Liver (tissue), 9 donors: ENCODE results near the gene NFATC4. TPM values are rescaled to one million over a fixed set of nuclear protein-coding genes. Genes with fewer than 3 reads are reported as not detected.
A peak's percentile ranks its signal among the peaks of the same experiment; 100 is the strongest.

ENCODE experiments used
- DNase-seq: peaks from one replicate; pipeline ENCODE4 v3.0.0-alpha.2; 2017; ENCODE audit warnings: low spot score
- H3K27ac ChIP-seq, 2 donors: one replicate each; pipeline ENCODE4 v1.7.0; 2013; ENCODE audit warnings: inconsistent platforms in 2 of 2, low read length in 2 of 2, control low read depth in 1 of 2, low read depth in 1 of 2, mild to moderate bottlenecking in 1 of 2
- H3K27me3 ChIP-seq, 4 donors: one replicate each; pipeline versions ENCODE4 v1.6.1 to v1.7.0; 2013; ENCODE audit warnings: low read length in 3 of 4, inconsistent platforms in 1 of 4, mild to moderate bottlenecking in 1 of 4, moderate library complexity in 1 of 4; ENCODE audit not compliant: control insufficient read depth in 4 of 4, insufficient read depth in 4 of 4
- H3K36me3 ChIP-seq, 4 donors: one replicate each; pipeline versions ENCODE4 v1.6.1 to v1.7.0; 2013; ENCODE audit warnings: low read length in 3 of 4, mild to moderate bottlenecking in 3 of 4, low read depth in 1 of 4, moderate library complexity in 1 of 4; ENCODE audit not compliant: control insufficient read depth in 4 of 4, insufficient read depth in 3 of 4
- H3K4me1 ChIP-seq, 4 donors: one replicate each; pipeline versions ENCODE4 v1.6.1 to v1.7.0; 2013; ENCODE audit warnings: low read length in 3 of 4, mild to moderate bottlenecking in 3 of 4, moderate library complexity in 1 of 4; ENCODE audit not compliant: control insufficient read depth in 4 of 4, insufficient read depth in 4 of 4
- H3K4me3 ChIP-seq, 3 donors: one replicate each; pipeline versions ENCODE4 v1.6.1 to v1.7.0; 2013; ENCODE audit warnings: low read length in 3 of 3, control low read depth in 1 of 3, low read depth in 1 of 3, mild to moderate bottlenecking in 1 of 3
- H3K9ac ChIP-seq, 2 donors: one replicate each; pipeline ENCODE4 v1.7.0; 2013; ENCODE audit warnings: low read length in 2 of 2, mild to moderate bottlenecking in 2 of 2, moderate library complexity in 2 of 2, control low read depth in 1 of 2, low read depth in 1 of 2
- H3K9me3 ChIP-seq, 4 donors: one replicate each; pipeline versions ENCODE4 v1.6.1 to v1.7.0; 2013; ENCODE audit warnings: low read length in 3 of 4; ENCODE audit not compliant: control insufficient read depth in 4 of 4
- CTCF ChIP-seq: fragments of 150-350 bp; IDR thresholded peaks from 2 replicates; pipeline ENCODE4 v1.5.1; 2017; ENCODE audit warnings: improper control_type of control experiment, low read depth, low read length; ENCODE audit not compliant: missing input control
- EGR1 ChIP-seq, 2 donors: IDR thresholded peaks; 2 replicates each; pipeline ENCODE4 v1.6.1; 2016 to 2018; ENCODE audit warnings: antibody characterized with exemption in 2 of 2, low read depth in 2 of 2
- FOXA1 ChIP-seq: IDR thresholded peaks from 2 replicates; pipeline ENCODE4 v1.6.1; 2016; ENCODE audit warnings: antibody characterized with exemption
- FOXA2 ChIP-seq: IDR thresholded peaks from 2 replicates; pipeline ENCODE4 v1.6.1; 2016; ENCODE audit warnings: antibody characterized with exemption
- GABPA ChIP-seq, 2 donors: IDR thresholded peaks in 1 of 2; conservative IDR thresholded peaks in 1 of 2; 2 replicates each; pipeline ENCODE4 v1.6.1; 2016; ENCODE audit warnings: antibody characterized with exemption in 2 of 2, mild to moderate bottlenecking in 1 of 2, moderate library complexity in 1 of 2
- HNF4A ChIP-seq, 2 donors: conservative IDR thresholded peaks; 2 replicates each; pipeline ENCODE4 v1.6.1; 2016; ENCODE audit warnings: antibody characterized with exemption in 2 of 2, mild to moderate bottlenecking in 2 of 2
- HNF4G ChIP-seq: IDR thresholded peaks from 2 replicates; pipeline ENCODE4 v1.6.1; 2016; ENCODE audit warnings: antibody characterized with exemption
- JUND ChIP-seq, 2 donors: IDR thresholded peaks; 2 replicates each; pipeline ENCODE4 v1.6.1; 2016; ENCODE audit warnings: antibody characterized with exemption in 2 of 2
- NR2F2 ChIP-seq: IDR thresholded peaks from 2 replicates; pipeline ENCODE4 v1.6.1; 2016; ENCODE audit warnings: antibody characterized with exemption
- RAD21 ChIP-seq, 2 donors: IDR thresholded peaks; 2 replicates each; pipeline ENCODE4 v1.6.1; 2016; ENCODE audit warnings: antibody characterized with exemption in 2 of 2, mild to moderate bottlenecking in 2 of 2
- RXRA ChIP-seq, 2 donors: IDR thresholded peaks; 2 replicates each; pipeline ENCODE4 v1.6.1; 2017 to 2018; ENCODE audit warnings: antibody characterized with exemption in 2 of 2, mild to moderate bottlenecking in 1 of 2
- SP1 ChIP-seq: IDR thresholded peaks from 2 replicates; pipeline ENCODE4 v1.6.1; 2018; ENCODE audit warnings: antibody characterized with exemption, mild to moderate bottlenecking
- TAF1 ChIP-seq: conservative IDR thresholded peaks from 2 replicates; pipeline ENCODE4 v1.6.1; 2016; ENCODE audit warnings: antibody characterized with exemption, mild to moderate bottlenecking
- YY1 ChIP-seq: IDR thresholded peaks from 2 replicates; pipeline ENCODE4 v1.6.1; 2016; ENCODE audit warnings: antibody characterized with exemption, mild to moderate bottlenecking
- ZBTB33 ChIP-seq: IDR thresholded peaks from 2 replicates; pipeline ENCODE4 v1.6.1; 2016; ENCODE audit warnings: antibody characterized with exemption
- WGBS: extraction: QIAGEN DNeasy Blood & Tissue Kit; methylation state at CpG from one replicate; pipeline ENCODE4 v1.1.7; 2013; 5-methylcytosine and 5-hydroxymethylcytosine counted together
- polyA plus RNA-seq, 2 donors: library from polyadenylated mRNA; stranded (reverse) in 1 of 2; unstranded in 1 of 2; fragments of 200-250 nt in 1 of 2; fragments of >200 nt in 1 of 2; fragmentation: Nextera tagmentation in 1 of 2; extraction: Ambion mirVana in 1 of 2; gene quantifications; one replicate each; pipeline versions ENCODE4 v1.2.1 to v1.2.3, GENCODE V29; 2013 to 2015
- total RNA-seq, 2 donors: library from RNA; depleted of rRNA; stranded (reverse); fragments of >200 nt; gene quantifications; one replicate each; pipeline ENCODE4 v1.2.3, GENCODE V29; 2014
- TF ChIP-seq, protein P1 (sequence below): IDR thresholded peaks from 2 replicates; pipeline ENCODE4 v1.6.1; 2016; ENCODE audit warnings: antibody characterized with exemption
- TF ChIP-seq, protein P2 (sequence below): IDR thresholded peaks from 2 replicates; pipeline ENCODE4 v1.6.1; 2016; ENCODE audit warnings: antibody characterized with exemption
- TF ChIP-seq, protein P3 (sequence below): IDR thresholded peaks from 2 replicates; pipeline ENCODE4 v1.6.1; 2016; ENCODE audit warnings: antibody characterized with exemption, mild to moderate bottlenecking
- donor health status: healthy.
- donor health status: healthy.
- donor health status: healthy.
- donor health status: healthy.
- donor health status: healthy.

Gene NFATC4
- total and polyA plus RNA-seq, 4 donors = 1.0 to 3.6 (median 1.8) TPM

- Histone ChIP-seq H3K27me3 (peaks cover 0 to 5% (median 0%) of the 10 kb centered on the region in 4 donors), H3K36me3 (no peaks in the 10 kb centered on the region), H3K9ac (peak overlapping the region in 1 of 2 donors; percentile 7), H3K9me3 (no peaks in the 10 kb centered on the region), H3K27ac (peak overlapping the region; percentile 41 to 70), H3K4me3 (no peak overlapping the region), H3K4me1 (peaks cover 0 to 5% (median 1%) of the 10 kb centered on the region in 4 donors)
- TF ChIP-seq, protein P1, sequence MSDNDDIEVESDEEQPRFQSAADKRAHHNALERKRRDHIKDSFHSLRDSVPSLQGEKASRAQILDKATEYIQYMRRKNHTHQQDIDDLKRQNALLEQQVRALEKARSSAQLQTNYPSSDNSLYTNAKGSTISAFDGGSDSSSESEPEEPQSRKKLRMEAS = no peak
- TF ChIP-seq YY1 (peak; percentile 45), CTCF (peak; percentile 92), RAD21 (IDR thresholded peaks at IDR 0.05) (peak; percentile 94 to 96), RXRA (IDR thresholded peaks at IDR 0.05) (peak; percentile 12 to 15), HNF4A (conservative IDR thresholded peaks at IDR 0.05) (peak; percentile 10 to 35)
- TF ChIP-seq, protein P2, sequence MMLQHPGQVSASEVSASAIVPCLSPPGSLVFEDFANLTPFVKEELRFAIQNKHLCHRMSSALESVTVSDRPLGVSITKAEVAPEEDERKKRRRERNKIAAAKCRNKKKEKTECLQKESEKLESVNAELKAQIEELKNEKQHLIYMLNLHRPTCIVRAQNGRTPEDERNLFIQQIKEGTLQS = no peak
- WGBS = 19% methylated on average over 28 of the region's 28 CpGs
- peak; percentile 79 for DNase-seq
These were observed 2.2 kb upstream of the NFATC4 start for GRCh38 chr14:24365600-24366412.

- H3K4me1 ChIP-seq = peaks cover 0 to 5% (median 1%) of the 10 kb centered on the region in 4 donors
- H3K4me3 ChIP-seq = peak overlapping the region in 1 of 3 donors; percentile 31
- H3K36me3 ChIP-seq = no peaks in the 10 kb centered on the region
- no peak for DNase-seq
- H3K9me3 ChIP-seq = no peaks in the 10 kb centered on the region
- H3K27ac ChIP-seq = peak overlapping the region; percentile 44 to 70
- peak overlapping the region in 1 of 2 donors; percentile 7 for H3K9ac ChIP-seq
- TF ChIP-seq, protein P2 = no peak
- no peak for TF ChIP-seq CTCF
- TF ChIP-seq RXRA (IDR thresholded peaks at IDR 0.05) = no peak
- TF ChIP-seq EGR1 (IDR thresholded peaks at IDR 0.05; ENCODE audit: low read depth in 2 of 2) = no peak
- no peak for TF ChIP-seq ZBTB33
- TF ChIP-seq YY1 = no peak
- TF ChIP-seq FOXA1 = no peak
- TF ChIP-seq TAF1 = no peak
- TF ChIP-seq, protein P3, sequence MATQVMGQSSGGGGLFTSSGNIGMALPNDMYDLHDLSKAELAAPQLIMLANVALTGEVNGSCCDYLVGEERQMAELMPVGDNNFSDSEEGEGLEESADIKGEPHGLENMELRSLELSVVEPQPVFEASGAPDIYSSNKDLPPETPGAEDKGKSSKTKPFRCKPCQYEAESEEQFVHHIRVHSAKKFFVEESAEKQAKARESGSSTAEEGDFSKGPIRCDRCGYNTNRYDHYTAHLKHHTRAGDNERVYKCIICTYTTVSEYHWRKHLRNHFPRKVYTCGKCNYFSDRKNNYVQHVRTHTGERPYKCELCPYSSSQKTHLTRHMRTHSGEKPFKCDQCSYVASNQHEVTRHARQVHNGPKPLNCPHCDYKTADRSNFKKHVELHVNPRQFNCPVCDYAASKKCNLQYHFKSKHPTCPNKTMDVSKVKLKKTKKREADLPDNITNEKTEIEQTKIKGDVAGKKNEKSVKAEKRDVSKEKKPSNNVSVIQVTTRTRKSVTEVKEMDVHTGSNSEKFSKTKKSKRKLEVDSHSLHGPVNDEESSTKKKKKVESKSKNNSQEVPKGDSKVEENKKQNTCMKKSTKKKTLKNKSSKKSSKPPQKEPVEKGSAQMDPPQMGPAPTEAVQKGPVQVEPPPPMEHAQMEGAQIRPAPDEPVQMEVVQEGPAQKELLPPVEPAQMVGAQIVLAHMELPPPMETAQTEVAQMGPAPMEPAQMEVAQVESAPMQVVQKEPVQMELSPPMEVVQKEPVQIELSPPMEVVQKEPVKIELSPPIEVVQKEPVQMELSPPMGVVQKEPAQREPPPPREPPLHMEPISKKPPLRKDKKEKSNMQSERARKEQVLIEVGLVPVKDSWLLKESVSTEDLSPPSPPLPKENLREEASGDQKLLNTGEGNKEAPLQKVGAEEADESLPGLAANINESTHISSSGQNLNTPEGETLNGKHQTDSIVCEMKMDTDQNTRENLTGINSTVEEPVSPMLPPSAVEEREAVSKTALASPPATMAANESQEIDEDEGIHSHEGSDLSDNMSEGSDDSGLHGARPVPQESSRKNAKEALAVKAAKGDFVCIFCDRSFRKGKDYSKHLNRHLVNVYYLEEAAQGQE = no peak
- no peak for TF ChIP-seq RAD21 (IDR thresholded peaks at IDR 0.05)
- no peak for TF ChIP-seq SP1
- no peak for TF ChIP-seq JUND (IDR thresholded peaks at IDR 0.05)
- no peak for TF ChIP-seq NR2F2
- no peak for TF ChIP-seq HNF4G
- TF ChIP-seq HNF4A (conservative IDR thresholded peaks at IDR 0.05) = no peak
- TF ChIP-seq FOXA2 = no peak
- TF ChIP-seq GABPA (IDR thresholded peaks at IDR 0.05 in 1 of 2, conservative IDR thresholded peaks at IDR 0.05 in 1 of 2) = no peak
- TF ChIP-seq, protein P1 = no peak
- H3K27me3 ChIP-seq = peaks cover 0 to 5% (median 0%) of the 10 kb centered on the region in 4 donors
- 32% methylated on average over 16 of the region's 16 CpGs for WGBS
These were observed 1.6 kb upstream of the NFATC4 start for GRCh38 chr14:24366413-24366720.
